HG03442 (cell line): Measurements from ENCODE around the gene ITPKB.

Experiments used
- ATAC-seq: cut with Tn5 transposase; IDR thresholded peaks from one replicate; pipeline ENCODE4 v1.9.1; 2021; ENCODE audit warnings: mild to moderate bottlenecking, moderate library complexity; ENCODE audit not compliant: unreplicated experiment

Gene ITPKB

GRCh38 chr1:226672339-226672762 is 66.7 kb downstream of the ITPKB start:
- no peak for ATAC-seq

GRCh38 chr1:226671277-226671676 is 67.8 kb downstream of the ITPKB start:
- ATAC-seq: no peak

- no peak for ATAC-seq
Observed at GRCh38 chr1:226670073-226670472, 69.0 kb downstream of the ITPKB start.

GRCh38 chr1:226668173-226668560 is 70.9 kb downstream of the ITPKB start:
- no peak for ATAC-seq

GRCh38 chr1:226666692-226667091 is 72.4 kb downstream of the ITPKB start:
- no peak for ATAC-seq

GRCh38 chr1:226666164-226666506 is 72.9 kb downstream of the ITPKB start:
- ATAC-seq: no peak

GRCh38 chr1:226665505-226666163 is 73.4 kb downstream of the ITPKB start:
- no peak for ATAC-seq

GRCh38 chr1:226664413-226665101 is 74.5 kb downstream of the ITPKB start:
- no peak for ATAC-seq

- no peak for ATAC-seq
Observed at GRCh38 chr1:226663327-226663704, 75.8 kb downstream of the ITPKB start.

GRCh38 chr1:226662642-226663326 is 76.3 kb downstream of the ITPKB start:
- peak; percentile 92 for ATAC-seq

- no peak for ATAC-seq
Observed at GRCh38 chr1:226661965-226662364, 77.1 kb downstream of the ITPKB start.

- no peak for ATAC-seq
Observed at GRCh38 chr1:226661271-226661670, 77.8 kb downstream of the ITPKB start.

GRCh38 chr1:226660410-226661182 is 78.5 kb downstream of the ITPKB start:
- ATAC-seq: no peak

- ATAC-seq: no peak
Observed at GRCh38 chr1:226659641-226660040, 79.4 kb downstream of the ITPKB start.

- no peak for ATAC-seq
Observed at GRCh38 chr1:226659136-226659535, 79.9 kb downstream of the ITPKB start.

- no peak for ATAC-seq
Observed at GRCh38 chr1:226658546-226659125, 80.4 kb downstream of the ITPKB start.

- no peak for ATAC-seq
Observed at GRCh38 chr1:226657895-226658545, 81.1 kb downstream of the ITPKB start.

GRCh38 chr1:226656601-226657277 is 82.3 kb downstream of the ITPKB start:
- ATAC-seq: no peak

- no peak for ATAC-seq
Observed at GRCh38 chr1:226656201-226656600, 82.9 kb downstream of the ITPKB start.
